Fibroblast of the aortic adventitia (primary cell): Measurements from ENCODE around the gene CPXM2. TPM values are rescaled to one million over a fixed set of nuclear protein-coding genes. Genes with fewer than 3 reads are reported as not detected.

Source experiments
- DNase-seq: peaks from one replicate; pipeline ENCODE4 v3.0.0-alpha.2; 2010; ENCODE audit warnings: low read depth
- H3K4me3 ChIP-seq: 2 replicates; pipeline ENCODE4 v1.5.1; 2011; ENCODE audit warnings: low read depth, mild to moderate bottlenecking, control low read depth, low read length, moderate library complexity
- total RNA-seq: library from RNA; depleted of rRNA; stranded (reverse); fragments of >200 nt; gene quantifications from 2 replicates; pipeline ENCODE4 v1.2.3, GENCODE V29; 2012; ENCODE audit warnings: low replicate concordance
- TF ChIP-seq, protein P1 (sequence below): IDR thresholded peaks from 2 replicates; pipeline ENCODE4 v1.5.1; 2011; ENCODE audit warnings: mild to moderate bottlenecking, low read length, control low read depth, inconsistent platforms; ENCODE audit not compliant: insufficient read depth

The CPXM2 gene
- total RNA-seq, 1 donor: 64.0 TPM

DNA sequence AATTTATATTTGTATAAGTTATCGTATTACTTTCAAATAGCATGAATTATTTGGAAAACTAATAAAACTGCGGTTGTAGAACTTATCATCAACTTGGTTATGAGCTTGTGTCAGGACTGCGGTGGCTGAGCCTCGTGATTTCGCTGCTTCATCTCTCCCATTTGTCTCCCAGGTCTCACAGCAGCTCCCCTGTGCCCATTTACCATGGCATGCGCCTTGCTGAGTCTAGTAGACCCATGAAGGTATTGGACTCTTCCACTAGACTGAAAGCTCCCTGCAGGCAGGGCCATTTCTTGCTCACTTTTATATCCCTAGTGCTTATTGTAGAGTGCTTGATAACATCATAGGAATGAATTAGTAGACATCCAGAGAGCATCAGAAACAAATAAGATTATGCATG is 53.9 kb downstream of the CPXM2 start:
- no peak for DNase-seq
- H3K4me3 ChIP-seq: no peak overlapping the region
- TF ChIP-seq, protein P1, sequence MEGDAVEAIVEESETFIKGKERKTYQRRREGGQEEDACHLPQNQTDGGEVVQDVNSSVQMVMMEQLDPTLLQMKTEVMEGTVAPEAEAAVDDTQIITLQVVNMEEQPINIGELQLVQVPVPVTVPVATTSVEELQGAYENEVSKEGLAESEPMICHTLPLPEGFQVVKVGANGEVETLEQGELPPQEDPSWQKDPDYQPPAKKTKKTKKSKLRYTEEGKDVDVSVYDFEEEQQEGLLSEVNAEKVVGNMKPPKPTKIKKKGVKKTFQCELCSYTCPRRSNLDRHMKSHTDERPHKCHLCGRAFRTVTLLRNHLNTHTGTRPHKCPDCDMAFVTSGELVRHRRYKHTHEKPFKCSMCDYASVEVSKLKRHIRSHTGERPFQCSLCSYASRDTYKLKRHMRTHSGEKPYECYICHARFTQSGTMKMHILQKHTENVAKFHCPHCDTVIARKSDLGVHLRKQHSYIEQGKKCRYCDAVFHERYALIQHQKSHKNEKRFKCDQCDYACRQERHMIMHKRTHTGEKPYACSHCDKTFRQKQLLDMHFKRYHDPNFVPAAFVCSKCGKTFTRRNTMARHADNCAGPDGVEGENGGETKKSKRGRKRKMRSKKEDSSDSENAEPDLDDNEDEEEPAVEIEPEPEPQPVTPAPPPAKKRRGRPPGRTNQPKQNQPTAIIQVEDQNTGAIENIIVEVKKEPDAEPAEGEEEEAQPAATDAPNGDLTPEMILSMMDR: no peak

DNA sequence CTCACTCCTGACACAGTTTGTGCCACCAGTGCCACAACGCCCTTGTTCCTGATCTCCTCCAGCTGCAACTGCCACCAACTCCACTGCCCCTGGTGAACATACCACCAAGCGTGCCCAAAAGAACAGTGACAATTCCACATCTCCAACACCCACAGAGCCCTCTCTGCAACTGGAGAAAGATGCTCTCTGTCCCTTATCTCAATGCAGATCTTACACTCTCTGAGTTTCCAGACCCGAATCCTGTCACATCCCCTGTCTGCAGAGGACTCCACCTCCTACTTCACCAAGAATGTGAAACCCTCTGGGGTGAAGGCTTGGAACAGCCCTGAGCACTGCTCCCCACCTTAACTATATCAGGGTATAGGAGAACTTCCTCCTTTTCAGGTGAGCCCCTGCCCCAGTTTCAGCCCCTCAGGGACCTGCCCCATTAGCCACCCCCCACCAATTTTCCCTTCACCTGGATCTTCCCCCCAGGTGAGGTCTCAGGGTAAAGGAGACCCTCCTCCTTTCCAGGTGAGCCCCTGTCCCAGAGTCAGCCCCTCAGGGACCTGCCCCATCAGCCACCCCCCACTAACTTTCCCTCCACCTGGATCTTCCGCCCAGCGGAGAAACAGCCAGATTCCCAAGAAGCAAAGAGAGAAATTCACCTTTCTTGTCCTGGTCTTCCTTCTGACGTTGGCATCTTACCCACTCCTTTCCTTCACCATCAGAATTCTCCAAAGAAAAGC is 55.0 kb downstream of the CPXM2 start:
- DNase-seq: no peak
- TF ChIP-seq, protein P1: no peak
- no peak overlapping the region for H3K4me3 ChIP-seq

DNA sequence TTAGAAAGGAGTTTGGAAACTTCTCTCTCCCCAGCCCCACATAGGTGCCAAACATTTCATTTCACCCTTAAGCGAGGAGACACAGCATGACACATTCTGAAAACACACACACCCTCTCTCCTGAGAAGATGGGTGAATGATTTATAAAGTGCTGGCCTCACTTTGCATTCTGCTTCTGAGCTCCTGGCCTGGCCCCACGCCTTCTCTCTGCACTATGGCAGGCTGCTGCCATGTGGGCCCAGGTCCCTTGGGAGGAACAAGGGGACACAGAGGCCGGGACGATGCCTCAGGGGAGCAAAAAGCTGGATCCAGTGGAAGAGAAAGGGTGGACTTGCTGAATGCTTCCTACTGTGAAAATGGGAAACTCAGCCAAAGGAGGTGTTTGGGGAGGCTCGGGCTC is 56.0 kb downstream of the CPXM2 start:
- DNase-seq: peak; percentile 46
- TF ChIP-seq, protein P1: no peak
- H3K4me3 ChIP-seq: no peak overlapping the region

DNA sequence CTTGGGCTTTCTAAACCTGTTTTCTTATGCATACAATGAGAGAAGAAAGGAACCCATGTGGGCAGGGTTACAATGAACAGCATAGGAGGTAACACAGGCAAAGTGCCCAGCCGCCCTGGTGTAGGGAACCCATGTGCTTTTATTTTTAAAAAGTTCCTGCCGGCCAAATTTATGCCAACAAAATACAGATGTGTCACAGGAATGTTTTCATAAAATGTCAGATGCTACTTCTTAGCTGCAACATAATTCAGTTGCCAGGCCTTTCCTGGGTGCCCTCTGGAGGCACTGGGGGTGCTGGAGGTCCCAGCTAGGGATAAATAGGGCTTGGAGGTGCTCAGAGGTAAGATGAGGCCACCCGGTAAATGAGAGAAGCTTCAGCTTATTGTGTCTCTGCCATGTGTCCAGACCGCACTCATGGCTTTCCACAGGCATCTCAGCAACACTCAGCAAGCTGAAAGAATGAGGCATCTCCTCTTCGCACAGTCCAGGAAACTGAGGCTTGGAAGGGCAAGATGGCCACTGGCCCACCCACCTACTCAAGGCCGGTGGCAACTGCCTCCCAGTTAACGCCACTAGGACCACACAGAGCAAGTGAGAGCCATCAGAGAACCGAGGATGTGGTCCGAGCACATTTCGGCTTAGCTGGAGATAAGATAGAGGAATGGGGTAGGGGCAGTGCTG is 58.3 kb downstream of the CPXM2 start:
- DNase-seq: no peak
- TF ChIP-seq, protein P1: no peak
- no peak overlapping the region for H3K4me3 ChIP-seq

DNA sequence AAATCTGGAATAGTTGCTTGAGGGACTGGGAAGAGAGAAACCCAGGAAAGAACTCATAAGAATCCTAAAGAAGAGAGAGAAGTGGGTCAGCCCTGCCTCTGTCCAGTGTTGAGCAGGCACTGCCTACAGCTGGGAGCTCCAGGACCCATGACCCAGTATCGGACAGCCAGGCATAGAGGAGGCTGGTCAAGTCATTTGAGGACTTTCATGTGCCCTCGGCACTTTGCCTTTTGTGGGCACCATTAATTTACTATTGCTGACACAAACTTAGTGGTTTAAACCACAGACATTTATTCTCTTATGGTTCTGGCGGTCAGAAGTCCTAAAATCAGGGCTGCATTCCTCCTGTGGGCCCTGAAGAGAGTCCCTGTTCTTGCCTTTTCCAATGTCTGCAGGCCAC is 60.3 kb downstream of the CPXM2 start:
- DNase-seq: no peak
- TF ChIP-seq, protein P1: no peak
- no peak overlapping the region for H3K4me3 ChIP-seq

DNA sequence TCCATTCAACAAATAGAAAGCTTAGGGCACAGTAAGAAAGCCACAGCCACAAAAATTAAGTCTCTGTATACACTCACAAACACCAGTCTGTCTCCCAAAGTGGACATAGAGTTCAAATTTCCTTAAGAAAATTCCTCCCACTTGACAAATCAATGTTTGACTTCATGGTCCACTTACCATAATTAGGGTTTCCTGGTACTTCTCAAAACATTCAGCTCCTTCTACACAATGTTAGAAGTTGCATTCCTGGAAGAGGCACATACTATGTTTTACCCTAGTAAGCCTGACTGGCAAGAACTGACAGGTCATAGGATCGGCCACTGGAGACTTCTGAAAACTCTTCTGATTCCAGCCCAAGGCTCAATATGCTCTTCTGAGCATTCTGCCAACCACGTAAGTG is 70.5 kb downstream of the CPXM2 start:
- no peak for DNase-seq
- TF ChIP-seq, protein P1: no peak
- H3K4me3 ChIP-seq: no peak overlapping the region

DNA sequence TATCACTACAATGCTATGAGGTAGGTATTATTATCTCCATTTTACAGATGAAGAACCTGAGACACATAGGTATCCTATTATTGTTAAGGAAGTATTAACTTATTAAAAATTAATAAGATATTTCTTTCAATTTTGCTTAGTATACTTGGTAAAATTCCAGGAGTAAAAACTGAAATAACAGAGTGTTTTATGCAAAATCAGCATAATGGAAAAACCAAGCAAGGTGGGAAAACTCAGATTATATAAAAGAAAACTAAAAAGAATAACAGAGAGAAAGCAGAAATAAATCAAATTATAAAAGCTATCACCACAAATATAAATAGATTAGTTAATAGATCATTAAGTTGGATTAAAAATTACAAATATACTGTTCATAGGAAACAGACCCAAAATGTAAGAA is 82.0 kb downstream of the CPXM2 start:
- TF ChIP-seq, protein P1: no peak
- H3K4me3 ChIP-seq: no peak overlapping the region
- no peak for DNase-seq
